ENCODE measurements around the gene SOS1. TPM values are rescaled to one million over a fixed set of nuclear protein-coding genes. Genes with fewer than 3 reads are reported as not detected.

Gene SOS1
- total and polyA plus RNA-seq, 2 of the 13 experiments (the other 11 are each of a cell fraction or from before 2014, with no cell fraction given) = 20.8 to 60.4 TPM

- no peak; the same call in 1 of the 2 replicates for TF ChIP-seq ZHX2 (IDR thresholded peaks at IDR 0.05; ENCODE audit: low read depth)
- TF ChIP-seq ZHX2 (CRISPR knock-in tag; IDR thresholded peaks at IDR 0.05; ENCODE audit: borderline replicate concordance) = no peak
- peak; percentile 9; the same call in 1 of the 2 replicates for TF ChIP-seq HDAC2 (CRISPR knock-in tag; IDR thresholded peaks at IDR 0.05)
- TF ChIP-seq NCOR1 (IDR thresholded peaks at IDR 0.05; ENCODE audit: borderline replicate concordance, low read length) = no peak
- no peak for TF ChIP-seq ZNF530 (CRISPR knock-in tag; IDR thresholded peaks at IDR 0.05; ENCODE audit: low read depth)
- TF ChIP-seq ZNF557 (CRISPR knock-in tag; IDR thresholded peaks at IDR 0.05) = no peak
- no peak for TF ChIP-seq ZBTB25 (CRISPR knock-in tag; IDR thresholded peaks at IDR 0.05)
- TF ChIP-seq ZNF30 (CRISPR knock-in tag; IDR thresholded peaks at IDR 0.05) = no peak
- no peak for TF ChIP-seq MED13 (CRISPR knock-in tag; IDR thresholded peaks at IDR 0.05)
- TF ChIP-seq IKZF1 (IDR thresholded peaks at IDR 0.05) = no peak
- 0 out of 2 replicates have a peak, but pooled peaks have one; percentile 51 for TF ChIP-seq MTA1 (CRISPR knock-in tag; IDR thresholded peaks at IDR 0.05; ENCODE audit: borderline replicate concordance)
- peak; percentile 93; the same call in 1 of the 2 replicates for TF ChIP-seq TFDP1 (CRISPR knock-in tag; IDR thresholded peaks at IDR 0.05; ENCODE audit: borderline replicate concordance)
- TF ChIP-seq KLF12 (CRISPR knock-in tag; IDR thresholded peaks at IDR 0.05; ENCODE audit: borderline replicate concordance) = no peak
- 0 out of 2 replicates have a peak, but pooled peaks have one; percentile 8 for TF ChIP-seq THAP11 (CRISPR knock-in tag; IDR thresholded peaks at IDR 0.05)
These were observed 173.3 kb downstream of the SOS1 start (continued) for GRCh38 chr2:38947241-38948239.

All from HepG2 (cell line).